NCI-H345 treated with DMSO at 0.1 percent for 48 hours (cell line): ENCODE results near the gene MYOZ3.

Source experiments
- DNase-seq: peaks from one replicate; lab custom pipeline; 2025; ENCODE audit not compliant: unreplicated experiment; lab: John Stamatoyannopoulos, UW

Gene MYOZ3

GRCh38 chr5:150658699-150659265 is 2.3 kb upstream of the MYOZ3 start:
- DNase-seq = no peak

- no peak for DNase-seq
Observed at GRCh38 chr5:150659360-150660107, 1.5 kb upstream of the MYOZ3 start.

GRCh38 chr5:150660108-150660831 is 781 bp upstream of the MYOZ3 start:
- no peak for DNase-seq

- DNase-seq = no peak
Observed at GRCh38 chr5:150661821-150662596, 958 bp downstream of the MYOZ3 start.

- DNase-seq = no peak
Observed at GRCh38 chr5:150662731-150663516, 1.9 kb downstream of the MYOZ3 start.

GRCh38 chr5:150663936-150664335 is 2.9 kb downstream of the MYOZ3 start:
- DNase-seq = no peak

- no peak for DNase-seq
Observed at GRCh38 chr5:150665044-150665443, 4.0 kb downstream of the MYOZ3 start.

GRCh38 chr5:150670275-150670947 is 9.4 kb downstream of the MYOZ3 start:
- no peak for DNase-seq

GRCh38 chr5:150670948-150671310 is 9.9 kb downstream of the MYOZ3 start:
- no peak for DNase-seq

- no peak for DNase-seq
Observed at GRCh38 chr5:150671509-150672236, 10.6 kb downstream of the MYOZ3 start.

- DNase-seq = no peak
Observed at GRCh38 chr5:150672237-150672883, 11.3 kb downstream of the MYOZ3 start.

- no peak for DNase-seq
Observed at GRCh38 chr5:150672884-150673275, 11.8 kb downstream of the MYOZ3 start.

- no peak for DNase-seq
Observed at GRCh38 chr5:150674341-150674821, 13.3 kb downstream of the MYOZ3 start.

- no peak for DNase-seq
Observed at GRCh38 chr5:150675069-150675468, 14.0 kb downstream of the MYOZ3 start.

- DNase-seq = no peak
Observed at GRCh38 chr5:150676578-150676977, 15.5 kb downstream of the MYOZ3 start.

GRCh38 chr5:150689120-150689519 is 28.1 kb downstream of the MYOZ3 start:
- DNase-seq = no peak

GRCh38 chr5:150690760-150691159 is 29.7 kb downstream of the MYOZ3 start:
- no peak for DNase-seq

- DNase-seq = no peak
Observed at GRCh38 chr5:150692276-150692675, 31.2 kb downstream of the MYOZ3 start.

- DNase-seq = no peak
Observed at GRCh38 chr5:150694612-150695011, 33.6 kb downstream of the MYOZ3 start.
